Putamen (tissue), 1 donor: Measurements from ENCODE around the gene MLKL.

Experiments used
- DNase-seq: peaks from one replicate; pipeline ENCODE4 v3.0.0-alpha.2; 2016; ENCODE audit warnings: low spot score

MLKL gene

DNA sequence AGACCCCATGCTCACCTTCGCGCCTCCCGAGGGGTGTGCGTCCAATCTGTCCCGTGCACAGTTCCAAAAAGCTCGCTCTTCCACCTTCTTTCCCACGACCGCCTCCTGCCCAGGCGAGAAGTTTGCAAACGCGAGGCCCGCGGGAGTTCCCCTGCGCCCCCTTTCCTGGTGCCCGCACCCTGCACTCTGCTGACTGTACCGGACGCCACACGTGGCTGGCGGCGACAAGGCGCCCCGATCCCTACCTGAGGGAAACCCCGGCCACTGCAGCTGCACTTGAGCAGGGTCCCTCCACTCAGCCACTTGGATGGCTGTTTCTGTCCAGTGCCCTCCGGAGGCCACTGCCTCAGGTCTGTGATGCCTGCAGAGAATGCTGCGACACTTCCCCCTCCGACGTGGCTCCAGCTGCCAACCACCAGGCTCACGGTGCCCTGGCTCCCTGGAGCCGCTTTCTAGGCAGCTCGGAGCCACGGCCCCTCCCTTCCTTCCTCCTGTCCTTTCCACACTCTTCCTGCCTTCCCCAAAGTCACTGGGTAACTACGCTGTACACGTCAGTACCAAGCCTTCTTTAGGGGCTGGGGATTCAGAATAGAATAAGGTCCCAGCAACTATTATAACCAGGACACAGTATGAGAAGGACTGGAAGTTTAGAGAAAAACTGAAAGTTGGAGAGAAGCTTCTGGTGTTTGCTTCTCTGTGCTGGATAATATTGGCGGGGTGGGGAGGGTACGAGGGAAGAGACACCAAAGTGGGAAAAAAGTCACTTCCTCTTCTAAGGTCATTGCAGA lies at the start of gene MLKL:
TSS of gene MLKL (minus strand) at position 425 of the 788 bp plus-strand sequence. CDS start 5,105 bp downstream, outside the sequence.
- DNase-seq, result no peak

DNA sequence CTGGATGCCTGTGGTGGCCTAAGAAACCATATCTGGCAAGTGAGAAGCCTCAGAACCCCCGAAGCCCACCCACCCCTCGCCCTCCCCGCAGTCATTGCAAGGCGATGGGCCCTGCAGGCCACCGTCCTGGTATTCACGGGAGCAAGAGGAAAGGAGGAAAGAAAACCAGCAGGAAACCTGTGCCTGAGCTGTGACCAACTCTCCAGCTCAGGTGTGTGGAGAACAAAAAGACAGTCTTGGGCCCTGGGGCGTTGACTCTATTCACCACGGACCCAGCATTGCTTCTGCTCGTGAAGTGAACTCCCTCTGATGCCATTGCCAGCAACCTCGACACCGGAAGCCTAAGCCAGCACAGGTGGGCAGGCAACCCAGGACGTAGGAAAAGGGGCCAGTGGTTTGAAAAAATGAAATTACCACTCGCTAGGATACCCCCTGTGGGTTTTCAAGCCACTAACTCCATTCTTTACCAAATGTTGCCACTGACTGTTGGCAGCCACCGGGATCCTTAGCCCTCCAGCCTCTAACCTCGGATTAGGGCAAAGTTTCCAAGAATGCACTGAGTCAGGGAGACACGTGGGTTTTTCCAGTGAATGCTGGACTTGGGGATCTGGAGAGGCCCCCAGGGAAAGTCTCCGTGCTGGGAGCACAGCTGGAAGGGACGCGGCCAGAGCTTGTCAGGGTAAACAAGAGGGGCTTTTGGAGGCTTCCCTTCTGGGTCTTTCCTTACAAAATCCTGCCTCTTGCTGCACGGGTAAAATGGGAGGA lies 48.8 kb upstream of the MLKL start:
- DNase-seq, result no peak

DNA sequence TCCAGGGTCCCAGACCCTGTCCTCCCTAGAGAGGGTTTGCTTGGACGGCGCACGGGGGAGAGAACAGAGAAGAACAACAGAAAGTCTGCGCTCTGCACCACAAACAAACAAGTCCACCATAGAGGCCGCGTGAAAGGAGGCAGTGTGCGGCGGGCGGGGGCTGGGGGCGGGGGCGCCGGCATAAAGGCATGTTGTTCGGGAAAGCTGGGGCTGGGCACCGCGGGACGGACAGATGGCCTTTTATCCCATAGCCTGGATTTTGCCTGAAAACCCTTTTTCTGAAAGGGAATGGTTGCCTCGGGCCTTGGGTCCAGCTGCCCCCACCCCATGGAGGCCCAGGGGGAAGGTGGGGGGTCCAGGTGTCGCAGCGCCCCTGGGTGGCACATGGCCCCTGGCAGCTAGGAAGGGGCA lies 48.0 kb upstream of the MLKL start:
- peak; percentile 90 for DNase-seq

DNA sequence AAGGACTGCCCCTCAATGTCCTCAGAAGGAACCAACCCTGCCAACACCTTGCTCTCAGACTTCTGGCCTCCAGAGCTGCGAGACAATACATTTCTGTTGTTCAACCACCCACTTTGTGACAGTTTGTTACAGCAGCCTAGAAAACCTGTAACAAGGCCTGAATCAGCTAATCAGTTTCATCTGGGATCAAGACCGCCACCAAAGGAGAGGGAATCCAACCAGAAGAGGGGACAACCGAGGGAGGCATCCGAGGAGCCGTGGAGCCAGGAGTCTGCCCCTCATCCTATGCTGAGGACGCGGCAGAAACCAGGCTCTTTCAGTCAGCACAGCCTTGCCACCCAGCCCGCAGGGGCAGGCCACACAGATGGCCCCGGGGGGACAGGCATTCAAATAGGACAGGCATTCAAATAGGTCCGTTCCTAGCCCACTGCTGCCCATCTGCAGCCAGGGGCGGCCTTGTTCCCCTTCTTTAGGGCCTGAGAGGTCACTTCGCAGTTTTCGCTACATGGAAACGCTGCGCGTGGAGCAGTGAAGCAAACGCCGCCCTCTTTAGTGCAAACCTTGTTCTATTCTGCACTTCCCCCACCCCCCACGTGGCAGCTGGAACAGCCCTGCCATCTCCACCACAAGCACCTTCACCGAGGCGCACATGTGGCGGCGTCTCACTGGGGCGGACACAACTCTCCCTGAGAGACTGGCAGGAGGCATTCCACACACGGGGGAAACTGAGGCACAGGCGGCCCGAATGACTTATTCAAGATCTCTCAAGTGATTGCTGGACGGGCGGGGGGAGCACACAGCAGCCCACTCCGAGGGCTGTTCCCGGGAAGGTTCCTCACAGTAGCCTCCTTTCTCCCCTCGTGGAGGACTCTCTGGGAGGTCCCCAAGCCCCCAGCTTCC lies 47.3 kb upstream of the MLKL start:
- DNase-seq, result peak; percentile 83

DNA sequence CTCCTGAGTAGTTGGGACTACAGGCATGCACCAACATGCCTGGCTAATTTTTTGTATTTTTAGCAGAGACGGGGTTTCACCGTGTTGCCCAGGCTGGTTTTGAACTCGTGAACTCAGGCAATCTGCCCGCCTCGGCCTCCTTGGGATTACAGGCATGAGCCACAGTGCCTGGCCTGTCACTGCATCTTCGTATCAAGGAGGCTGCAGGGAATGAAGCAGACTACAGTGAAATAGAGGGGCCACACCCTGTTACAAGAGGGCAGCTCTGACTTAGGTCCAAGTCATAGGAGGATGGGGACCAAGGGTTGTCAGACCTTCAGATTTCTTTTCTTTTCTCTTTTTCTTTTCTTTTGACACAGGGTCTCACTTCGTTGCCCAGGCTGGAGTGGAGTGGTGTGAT lies 45.3 kb upstream of the MLKL start:
- no peak for DNase-seq

DNA sequence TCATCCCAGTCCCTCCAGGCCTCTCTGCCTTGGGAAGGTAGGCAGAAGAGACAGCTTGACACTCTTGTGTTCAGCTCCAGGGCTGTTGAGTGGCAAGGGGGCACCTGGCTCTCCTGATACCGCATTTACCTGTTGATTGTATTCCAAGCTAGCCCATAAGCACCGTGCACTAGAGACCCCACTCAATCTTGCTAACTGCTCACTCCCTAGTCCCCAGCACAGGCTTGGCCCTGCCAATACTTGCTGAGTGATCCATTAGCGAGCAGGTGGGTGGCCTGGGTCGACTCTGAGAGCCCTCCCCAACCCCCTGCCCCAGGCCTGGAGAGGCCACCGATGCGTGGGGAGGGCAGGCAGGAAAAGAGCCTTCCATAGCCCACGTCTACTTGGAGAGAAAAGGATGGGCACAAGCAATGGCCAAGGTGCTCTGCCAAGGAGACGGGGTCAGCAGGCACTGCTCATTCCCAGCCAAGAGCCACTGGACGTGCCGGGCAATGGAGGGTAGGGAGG lies 44.5 kb upstream of the MLKL start:
- DNase-seq, result no peak

DNA sequence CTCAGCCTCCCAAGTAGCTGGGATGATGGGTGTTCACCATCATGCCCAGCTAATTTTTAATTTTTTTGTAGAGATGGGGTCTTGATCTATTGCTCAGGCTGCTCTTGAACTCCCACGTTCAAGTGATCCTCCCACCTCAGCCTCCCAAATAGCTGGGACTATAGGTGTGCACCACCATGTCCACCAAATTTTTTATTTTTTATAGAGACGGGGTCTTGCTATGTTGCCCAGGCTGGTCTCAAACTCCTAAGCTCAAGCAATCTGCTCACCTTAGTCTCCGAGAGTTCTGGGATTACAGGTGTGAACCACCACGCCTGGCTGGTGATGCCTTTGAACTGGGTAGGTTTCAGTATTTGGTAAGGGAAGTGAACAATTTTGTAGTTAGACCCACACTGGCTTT lies 43.9 kb upstream of the MLKL start:
- no peak for DNase-seq

DNA sequence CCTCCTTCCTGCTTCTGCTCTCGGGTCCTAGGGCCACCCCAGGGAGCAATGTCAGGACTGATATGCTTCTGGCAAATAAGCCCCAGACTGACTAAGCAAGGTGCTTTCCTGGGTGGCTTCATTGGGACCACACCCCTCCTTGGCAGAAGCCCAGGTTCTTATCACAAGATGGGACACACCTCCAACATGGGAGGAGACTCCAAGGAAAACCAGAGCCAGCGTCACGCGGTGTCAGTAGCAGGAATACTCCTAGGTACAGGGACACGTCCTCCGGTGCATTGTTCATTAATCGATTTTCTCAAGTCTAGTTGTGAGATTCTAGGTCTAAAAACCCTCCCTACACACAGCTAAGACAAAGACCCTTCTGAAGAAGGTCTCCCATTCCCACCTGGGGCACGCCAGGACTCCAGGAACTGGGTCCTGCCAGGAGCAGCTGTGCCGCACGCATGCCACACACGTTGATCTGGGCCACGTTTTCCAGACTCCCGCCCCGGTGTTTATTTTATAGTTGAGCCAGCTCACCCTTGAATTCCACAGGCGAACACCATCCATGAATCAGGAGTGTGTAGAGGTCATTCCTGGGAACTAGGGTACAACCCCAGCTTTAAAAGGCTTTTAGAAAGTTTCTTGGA lies 43.1 kb upstream of the MLKL start:
- no peak for DNase-seq

DNA sequence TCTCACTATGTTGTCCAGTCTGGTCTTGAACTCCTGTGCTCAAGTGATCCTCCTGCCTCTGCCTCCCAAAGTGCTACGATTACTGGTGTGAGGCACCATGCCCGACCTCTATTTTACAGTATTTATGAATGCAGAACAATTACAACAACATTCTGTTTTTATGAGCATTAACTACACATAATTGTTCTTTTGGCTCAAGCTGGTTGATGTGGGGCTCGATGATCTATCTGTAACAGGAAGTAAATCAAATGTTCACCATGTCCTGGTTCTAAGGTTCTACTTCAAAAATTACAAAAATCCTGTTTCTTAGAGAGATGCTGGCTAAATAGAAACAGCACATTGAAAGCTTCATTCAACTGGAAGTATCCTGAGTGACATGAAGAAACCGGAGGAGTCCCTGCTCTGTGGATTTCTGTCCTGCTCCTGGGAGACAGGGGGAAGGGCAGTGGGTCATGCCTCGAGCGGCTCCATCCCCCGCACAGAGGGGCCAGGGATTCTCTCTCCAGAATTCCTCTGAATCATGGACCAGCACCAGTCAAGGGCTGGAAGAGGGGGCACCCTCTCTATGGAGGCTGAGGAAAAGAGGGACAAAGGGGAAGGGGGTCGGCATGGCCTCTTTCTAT lies 42.5 kb upstream of the MLKL start:
- DNase-seq, result no peak

DNA sequence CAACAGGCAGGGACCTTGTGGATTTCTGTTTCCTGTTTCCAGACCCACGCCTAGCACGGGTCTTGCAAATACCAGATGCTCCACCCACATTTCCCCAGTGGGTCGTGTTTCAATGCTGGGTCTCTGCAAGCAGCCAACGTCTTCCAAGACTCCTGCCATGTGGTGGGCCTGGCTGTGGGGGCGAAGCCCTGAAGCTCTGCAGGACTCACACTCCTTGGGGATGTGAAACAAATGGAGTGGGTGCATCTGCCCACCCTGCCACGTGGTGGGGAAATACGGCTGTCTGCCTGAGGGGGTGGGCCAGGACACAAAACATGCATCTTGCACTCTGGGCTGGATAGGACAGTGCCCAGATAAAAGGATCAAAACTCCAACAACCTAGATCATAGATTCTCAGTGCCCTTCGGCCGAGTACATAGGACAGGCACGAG lies 41.4 kb upstream of the MLKL start:
- DNase-seq, result no peak

DNA sequence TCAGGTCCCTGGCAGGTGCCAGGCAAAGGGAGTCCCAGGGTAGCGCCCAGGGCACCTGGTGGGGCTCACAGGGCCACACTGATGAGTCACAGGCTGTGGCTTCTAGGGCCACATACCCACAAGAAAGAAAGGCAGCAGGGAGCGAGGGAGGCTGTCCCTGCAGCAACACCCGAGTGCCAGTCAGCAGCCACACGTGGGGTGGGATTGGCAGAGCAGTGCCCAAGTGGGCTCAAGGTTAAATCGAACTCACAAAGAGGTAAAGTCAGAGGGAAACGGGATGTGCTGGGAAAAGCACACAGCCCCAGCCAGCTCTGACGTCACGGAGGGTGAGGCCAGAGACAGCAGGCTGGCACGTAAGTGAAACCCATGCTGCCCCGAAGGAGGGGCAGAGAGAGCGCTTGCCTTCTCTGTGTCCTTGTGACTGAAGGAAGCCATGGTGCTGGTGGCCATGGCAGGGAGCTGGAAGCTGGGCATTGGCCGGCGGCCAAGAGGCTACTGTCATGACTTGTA lies 40.2 kb upstream of the MLKL start:
- DNase-seq, result peak; percentile 85

DNA sequence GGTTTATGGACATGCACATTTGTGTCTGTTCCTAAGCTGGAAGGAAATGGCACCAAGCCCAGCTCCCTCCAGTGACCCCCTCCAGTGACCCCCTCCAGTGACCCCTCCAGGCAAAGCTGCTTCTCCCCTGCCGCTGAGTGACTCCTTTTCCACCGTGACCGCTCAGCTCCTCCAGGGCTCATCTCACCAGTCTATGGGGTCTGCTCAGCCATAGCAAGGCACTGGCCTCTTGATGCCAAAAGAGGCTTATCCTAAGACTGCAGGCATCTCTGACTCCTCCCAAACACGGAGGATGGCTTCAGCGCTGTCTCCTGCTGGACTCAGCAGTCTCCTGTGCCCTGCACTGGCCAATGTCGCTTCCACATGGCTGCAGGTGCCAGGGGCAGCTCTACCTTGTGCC lies 38.6 kb upstream of the MLKL start:
- no peak for DNase-seq

DNA sequence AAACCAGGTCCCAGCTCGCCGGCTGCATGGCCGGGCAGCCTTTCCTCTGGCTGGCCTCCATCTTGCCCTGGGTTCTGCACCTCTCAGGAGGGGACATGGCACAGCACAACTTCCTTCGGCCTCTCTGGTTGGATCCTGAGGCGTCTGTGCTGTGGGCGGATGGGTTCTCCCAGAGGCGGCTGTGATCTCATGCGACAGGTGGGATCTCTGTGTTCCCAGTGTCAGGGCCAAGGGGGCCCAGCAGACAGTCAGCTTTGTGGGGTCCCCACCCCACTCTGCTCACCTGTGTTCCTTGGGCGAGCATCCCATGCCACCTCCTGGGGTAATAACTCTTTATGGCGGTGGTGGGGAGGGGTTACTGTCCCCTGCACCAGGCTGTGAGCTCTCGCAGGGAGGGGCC lies 38.2 kb upstream of the MLKL start:
- no peak for DNase-seq

DNA sequence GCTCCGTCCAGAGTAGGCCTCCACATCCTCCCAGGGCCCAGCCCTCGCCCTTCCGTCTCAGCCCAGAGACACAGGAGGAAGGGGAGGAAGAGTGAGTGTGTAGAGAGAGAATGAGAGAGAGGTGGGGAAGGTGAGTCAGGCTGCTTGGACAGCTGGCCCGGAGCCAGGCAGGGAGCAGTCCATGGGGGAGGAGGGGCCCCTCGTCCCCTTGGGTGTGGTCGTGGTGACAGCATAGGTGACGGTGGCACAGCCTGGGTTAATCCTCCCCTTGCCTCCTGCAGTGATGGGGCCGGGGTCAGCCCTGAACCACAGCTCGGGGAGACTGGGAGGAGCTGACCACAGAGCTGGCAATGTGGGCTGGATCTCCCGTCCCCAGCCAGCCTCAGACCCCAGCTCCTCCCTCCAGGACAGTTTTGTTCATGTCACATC lies 37.5 kb upstream of the MLKL start:
- DNase-seq, result no peak

DNA sequence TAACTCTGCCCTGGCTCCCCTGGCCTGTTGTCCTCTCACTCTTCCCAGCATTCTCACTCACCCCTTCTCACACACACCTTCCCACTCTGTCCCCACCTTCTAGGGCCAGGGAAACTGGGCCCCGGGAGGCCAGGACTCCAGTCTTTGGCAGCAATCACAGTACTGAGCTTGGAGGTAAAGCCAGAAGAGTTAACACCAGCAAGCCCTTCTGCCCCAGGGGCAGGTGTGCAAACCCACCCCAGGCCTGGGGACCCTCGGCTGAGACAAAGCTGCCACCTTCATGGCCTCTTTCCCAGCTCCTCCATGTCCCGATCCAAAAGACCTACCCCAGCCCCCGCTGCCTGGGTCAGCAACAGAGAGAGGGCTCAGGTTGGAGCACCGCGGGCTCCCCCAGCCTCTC lies 36.9 kb upstream of the MLKL start:
- DNase-seq, result no peak

DNA sequence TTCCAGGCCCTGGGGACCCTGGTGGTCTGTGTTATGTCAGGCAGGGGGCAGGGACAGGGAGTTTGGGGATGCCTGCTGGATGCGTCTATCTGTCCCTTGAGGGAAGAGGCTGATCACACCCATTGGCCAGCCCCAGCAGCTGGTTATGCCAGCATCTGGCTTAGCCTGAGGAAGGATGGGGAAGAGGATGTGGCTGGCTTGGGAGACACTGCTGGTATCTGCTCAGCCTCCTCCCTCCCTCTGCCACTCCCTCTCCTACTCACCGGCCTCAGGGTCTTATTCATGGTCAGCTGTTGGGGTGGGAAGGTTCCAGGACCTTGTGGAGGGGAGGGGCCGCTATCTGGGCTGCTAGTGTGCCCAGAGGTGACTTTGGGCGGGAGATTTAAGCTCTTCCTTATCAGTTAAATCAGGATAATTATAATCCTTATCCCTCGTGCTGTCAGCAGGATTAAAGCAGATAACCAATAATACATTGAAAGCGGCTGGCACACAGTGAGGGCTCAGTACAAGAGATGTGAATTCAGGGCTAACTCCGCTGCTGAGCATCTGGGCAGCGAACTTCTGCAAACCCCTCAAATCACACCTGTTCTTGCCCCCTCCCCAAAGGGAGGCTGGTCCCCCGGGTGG lies 36.0 kb upstream of the MLKL start:
- DNase-seq, result no peak

DNA sequence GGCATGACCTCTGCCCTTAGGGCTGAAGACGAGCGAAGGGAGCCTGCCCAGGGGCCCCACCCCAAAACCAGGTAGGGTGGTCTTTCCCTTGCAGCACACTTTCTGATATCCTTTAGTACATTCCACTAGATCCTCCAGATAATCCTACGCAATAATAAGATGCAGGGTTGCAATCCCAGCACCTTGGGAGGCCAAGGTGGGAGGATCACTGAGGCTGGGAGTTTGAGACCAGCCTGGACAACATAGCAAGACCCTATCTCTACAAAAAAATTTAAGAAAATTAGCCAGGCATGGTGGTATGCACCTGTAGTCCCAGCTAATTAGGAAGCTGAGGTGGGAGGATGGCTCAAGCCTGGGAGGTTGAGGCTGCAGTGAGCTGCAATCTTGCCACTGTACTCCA lies 34.9 kb upstream of the MLKL start:
- DNase-seq, result no peak

DNA sequence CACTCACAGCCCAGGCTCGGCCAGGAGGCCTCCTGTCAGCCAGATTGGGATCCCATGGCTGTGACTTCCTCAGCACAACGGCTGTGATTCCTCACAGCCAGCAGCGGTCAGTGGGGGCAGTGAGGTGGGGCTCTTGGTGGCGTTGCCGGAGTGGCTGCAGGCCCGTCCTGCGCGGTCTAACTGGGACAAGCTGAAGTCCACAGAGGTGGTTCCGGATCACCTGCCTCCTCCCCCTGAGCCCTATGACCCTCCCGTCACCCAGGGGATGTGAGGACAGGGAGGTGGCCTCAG lies 34.4 kb upstream of the MLKL start:
- DNase-seq, result no peak

DNA sequence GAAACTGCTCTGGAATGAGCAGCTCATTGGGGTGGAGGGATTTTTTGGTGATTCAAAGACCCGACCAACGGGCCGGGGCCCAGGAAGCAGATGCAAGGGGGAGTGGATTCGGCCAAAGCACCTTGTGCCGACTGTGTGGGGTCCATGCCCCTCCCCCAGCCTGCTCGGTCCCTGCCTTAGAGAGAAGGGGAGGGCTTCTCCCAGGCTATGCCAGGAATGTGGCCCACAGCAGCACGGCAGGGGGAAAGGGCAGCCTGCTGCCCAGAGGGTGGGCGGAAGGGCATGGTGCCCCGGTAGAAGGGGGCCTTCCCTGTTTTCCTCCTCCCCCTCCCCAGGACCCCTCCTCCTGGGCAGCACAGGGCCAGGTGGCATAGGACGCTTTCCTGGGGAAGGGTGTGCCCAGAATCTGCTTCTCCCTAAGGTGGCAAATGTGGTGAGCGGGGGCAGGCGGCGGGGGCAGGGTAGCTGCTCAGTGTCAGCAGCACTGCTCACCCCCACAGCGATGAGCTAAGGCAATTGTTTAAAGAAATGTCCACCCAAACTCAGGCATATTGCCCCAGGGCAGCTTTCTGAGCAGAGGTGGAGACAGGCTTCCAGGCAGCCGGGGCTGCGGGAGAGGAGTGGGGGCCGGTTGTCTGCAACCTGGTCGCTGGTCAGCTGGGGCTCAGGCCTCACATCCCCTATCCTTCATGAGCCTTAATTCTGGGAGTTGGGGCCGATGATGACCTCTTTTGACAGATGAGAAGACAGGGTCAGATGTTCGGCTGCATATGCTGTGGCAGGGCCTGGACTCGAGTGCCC lies 33.9 kb upstream of the MLKL start:
- no peak for DNase-seq
